Spinal cord (tissue), 10 donors: ENCODE measurements around the gene POP5. TPM values are rescaled to one million over a fixed set of nuclear protein-coding genes. Genes with fewer than 3 reads are reported as not detected.

Source experiments
- DNase-seq, 6 donors: peaks; one replicate each; pipeline versions ENCODE4 v3.0.0 to v3.0.0-alpha.2; 2013 to 2015; ENCODE audit warnings: low spot score in 6 of 6, low read depth in 4 of 6
- H3K27ac ChIP-seq: one replicate; pipeline ENCODE4 v1.5.1; 2013; ENCODE audit warnings: low read depth, low read length, control low read depth
- H3K27me3 ChIP-seq: one replicate; pipeline ENCODE4 v1.6.1; 2013; ENCODE audit warnings: low read length; ENCODE audit not compliant: control insufficient read depth, insufficient read depth
- H3K36me3 ChIP-seq: one replicate; pipeline ENCODE4 v1.6.1; 2013; ENCODE audit warnings: low read length; ENCODE audit not compliant: control insufficient read depth, insufficient read depth
- H3K4me1 ChIP-seq: one replicate; pipeline ENCODE4 v1.6.1; 2013; ENCODE audit warnings: low read length; ENCODE audit not compliant: control insufficient read depth, insufficient read depth
- H3K4me3 ChIP-seq: one replicate; pipeline ENCODE4 v1.5.1; 2013; ENCODE audit warnings: low read depth, low read length, control low read depth
- H3K9me3 ChIP-seq: one replicate; pipeline ENCODE4 v1.6.1; 2013; ENCODE audit warnings: low read length; ENCODE audit not compliant: control insufficient read depth, insufficient read depth
- WGBS: methylation state at CpG from one replicate; pipeline ENCODE4 v1.1.5; 2013; ENCODE audit warnings: missing lambda C conversion rate; ENCODE audit not compliant: insufficient coverage; 5-methylcytosine and 5-hydroxymethylcytosine counted together
- polyA plus RNA-seq, 2 donors: library from polyadenylated mRNA; unstranded; fragments of 120-200 nt; gene quantifications; one replicate each; pipeline ENCODE4 v1.2.1, GENCODE V29; 2013; ENCODE audit not compliant: insufficient read length in 2 of 2
- total RNA-seq, 2 donors: library from RNA; depleted of rRNA in 1 of 2; stranded (reverse); fragments of 120-200 nt in 1 of 2; fragments of >200 nt in 1 of 2; gene quantifications; one replicate each; pipeline versions ENCODE4 v1.2.3 to v1.2.4, GENCODE V29; 2013 to 2014
- donor health status: healthy.

POP5 gene
- total and polyA plus RNA-seq, 4 donors, result 24.1 to 61.5 (median 56.4) TPM

DNA sequence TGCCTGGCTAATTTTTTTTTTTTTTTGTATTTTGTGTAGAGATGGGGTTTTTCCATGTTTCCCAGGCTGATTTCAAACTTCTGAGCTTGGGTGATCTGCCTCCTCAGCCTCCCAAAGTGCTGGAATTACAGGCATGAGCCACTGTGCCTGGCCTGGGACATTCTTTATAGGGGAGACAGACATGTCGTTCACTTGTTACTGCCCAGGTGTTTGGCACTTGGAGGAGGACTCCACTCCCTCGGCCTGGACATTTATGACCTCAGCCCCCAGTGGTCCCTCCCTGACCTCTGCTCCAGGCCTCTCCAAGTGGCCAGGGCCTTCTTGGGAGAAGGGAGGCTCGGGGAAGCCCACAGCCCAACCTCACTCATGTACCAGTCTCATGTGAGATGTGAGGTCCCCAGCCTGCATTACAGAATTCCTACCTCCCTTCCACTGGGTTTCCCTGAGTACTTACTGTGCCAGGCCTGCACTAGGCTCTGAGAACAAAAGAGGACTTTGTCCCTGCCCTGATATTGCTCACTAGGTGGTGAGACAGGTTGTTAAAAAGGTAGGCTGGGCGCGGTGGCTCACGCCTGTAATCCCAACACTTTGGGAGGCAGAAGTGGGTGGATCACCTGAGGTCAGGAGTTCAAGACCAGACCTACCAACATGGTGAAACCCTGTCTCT, 9.7 kb upstream of the POP5 start:
- H3K36me3 ChIP-seq, result no peaks in the 10 kb centered on the region
- no peak overlapping the region for H3K4me3 ChIP-seq
- WGBS, result 35% methylated on average over 2 of the region's 6 CpGs
- no peak overlapping the region for H3K27ac ChIP-seq
- H3K4me1 ChIP-seq, result peaks cover 5% of the 10 kb centered on the region
- DNase-seq, result no peak
- H3K27me3 ChIP-seq, result no peaks in the 10 kb centered on the region
- no peaks in the 10 kb centered on the region for H3K9me3 ChIP-seq

DNA sequence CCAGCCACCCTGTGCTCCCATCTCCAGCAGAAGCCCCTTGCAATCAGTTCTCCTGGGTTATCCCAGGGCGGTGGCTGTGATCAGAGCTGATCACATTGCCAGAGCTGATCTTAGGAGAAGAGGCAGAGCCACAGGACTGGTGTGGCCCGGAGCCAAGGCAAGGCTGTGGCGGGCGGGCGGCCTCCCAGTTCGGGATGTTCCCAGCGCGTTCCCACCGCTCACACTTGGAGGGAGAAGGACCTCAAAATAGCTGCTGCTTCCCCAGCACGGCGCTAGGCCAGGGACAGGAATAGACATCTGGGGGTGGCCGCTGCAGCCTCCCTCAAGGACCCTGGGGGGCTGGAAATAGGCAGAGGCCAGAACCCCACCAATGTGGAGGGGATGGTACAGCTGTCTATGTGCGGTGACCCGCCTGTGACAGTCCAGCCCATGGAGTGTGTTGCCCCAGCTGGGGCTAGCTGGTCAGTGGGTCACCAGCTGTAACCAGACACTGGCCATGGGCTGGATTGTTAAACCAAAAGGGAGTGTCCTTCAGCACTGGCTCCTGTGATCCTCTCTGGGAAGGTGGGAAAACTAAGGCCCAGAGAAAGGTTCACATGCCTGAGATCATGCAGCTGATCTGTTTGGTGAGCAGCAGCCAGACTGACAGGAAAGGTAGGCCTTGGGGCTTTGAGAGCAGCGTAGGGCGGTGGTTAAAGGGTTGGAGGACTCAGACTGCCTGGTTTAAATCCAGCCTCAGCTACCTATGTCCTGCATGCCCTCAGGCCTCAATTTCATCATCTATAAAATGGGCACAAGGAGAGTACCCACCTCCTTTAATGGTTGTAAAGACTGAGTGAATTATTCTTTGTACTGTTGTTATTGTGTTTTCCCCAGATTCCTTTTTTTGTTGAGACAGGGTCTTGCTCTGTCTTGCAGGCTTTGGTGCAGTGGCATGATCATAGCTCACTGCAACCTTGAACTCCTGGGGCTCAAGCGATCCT, 8.0 kb upstream of the POP5 start:
- WGBS, result 62% methylated on average over 15 of the region's 17 CpGs
- no peak for DNase-seq
- no peak overlapping the region for H3K27ac ChIP-seq

GRCh38 chr12:120588371-120588770, 7.2 kb upstream of the POP5 start:
- 100% methylated on average over 1 of the region's 1 CpG for WGBS

More for the DNA sequence above, 8.0 kb upstream of the POP5 start:
- Histone ChIP-seq H3K4me1 (peaks cover 12% of the 10 kb centered on the region), H3K36me3 (no peaks in the 10 kb centered on the region), H3K4me3 (no peak overlapping the region), H3K9me3 (no peaks in the 10 kb centered on the region), H3K27me3 (no peaks in the 10 kb centered on the region)

GRCh38 chr12:120586860-120587259, 5.7 kb upstream of the POP5 start:
- no peak overlapping the region for H3K4me3 ChIP-seq
- no peaks in the 10 kb centered on the region for H3K9me3 ChIP-seq
- no peaks in the 10 kb centered on the region for H3K36me3 ChIP-seq
- DNase-seq, result no peak
- no peaks in the 10 kb centered on the region for H3K27me3 ChIP-seq
- no peak overlapping the region for H3K27ac ChIP-seq
- WGBS, result 86% methylated on average over 1 of the region's 2 CpGs
- peaks cover 20% of the 10 kb centered on the region for H3K4me1 ChIP-seq

More at GRCh38 chr12:120588371-120588770, 7.2 kb upstream of the POP5 start:
- H3K4me3 ChIP-seq, result no peak overlapping the region
- H3K4me1 ChIP-seq, result peaks cover 18% of the 10 kb centered on the region
- DNase-seq, result no peak
- H3K27me3 ChIP-seq, result no peaks in the 10 kb centered on the region
- H3K9me3 ChIP-seq, result no peaks in the 10 kb centered on the region
- no peaks in the 10 kb centered on the region for H3K36me3 ChIP-seq
- H3K27ac ChIP-seq, result no peak overlapping the region

GRCh38 chr12:120586206-120586605, 5.0 kb upstream of the POP5 start:
- H3K27ac ChIP-seq, result no peak overlapping the region
- H3K4me3 ChIP-seq, result no peak overlapping the region
- H3K36me3 ChIP-seq, result no peaks in the 10 kb centered on the region
- peak in 1 of 6 donors; percentile 72 for DNase-seq
- H3K27me3 ChIP-seq, result no peaks in the 10 kb centered on the region
- WGBS, result 33% methylated on average over 6 of the region's 7 CpGs
- H3K9me3 ChIP-seq, result no peaks in the 10 kb centered on the region
- H3K4me1 ChIP-seq, result peaks cover 20% of the 10 kb centered on the region

- H3K27me3 ChIP-seq, result no peaks in the 10 kb centered on the region
- no peaks in the 10 kb centered on the region for H3K9me3 ChIP-seq
- H3K27ac ChIP-seq, result no peak overlapping the region
- peaks cover 9% of the 10 kb centered on the region for H3K36me3 ChIP-seq
- DNase-seq, result peak in 2 of 6 donors; percentile 76 to 79
- WGBS, result 1% methylated on average over 62 of the region's 65 CpGs
- no peak overlapping the region for H3K4me3 ChIP-seq
- H3K4me1 ChIP-seq, result peaks cover 25% of the 10 kb centered on the region
Observed at GRCh38 chr12:120584343-120585149, 3.3 kb upstream of the POP5 start.

GRCh38 chr12:120583478-120584030, 2.4 kb upstream of the POP5 start:
- Histone ChIP-seq H3K4me3 (no peak overlapping the region), H3K4me1 (peaks cover 20% of the 10 kb centered on the region), H3K36me3 (peaks cover 16% of the 10 kb centered on the region), H3K27me3 (no peaks in the 10 kb centered on the region), H3K27ac (no peak overlapping the region), H3K9me3 (no peaks in the 10 kb centered on the region)
- DNase-seq, result peak in 4 of 6 donors; percentile 44 to 90 (median 76)
- WGBS, result 7% methylated on average over 19 of the region's 20 CpGs

- Histone ChIP-seq H3K9me3 (no peaks in the 10 kb centered on the region), H3K27ac (no peak overlapping the region), H3K4me1 (peaks cover 20% of the 10 kb centered on the region), H3K36me3 (peaks cover 29% of the 10 kb centered on the region), H3K27me3 (no peaks in the 10 kb centered on the region), H3K4me3 (peak overlapping the region; percentile 98)
- WGBS, result 80% methylated on average over 1 of the region's 9 CpGs
- DNase-seq, result peak in 1 of 6 donors; percentile 43
Observed at GRCh38 chr12:120581998-120582397, 796 bp upstream of the POP5 start.

- no peaks in the 10 kb centered on the region for H3K9me3 ChIP-seq
- H3K4me3 ChIP-seq, result no peak overlapping the region
- DNase-seq, result no peak
- no peaks in the 10 kb centered on the region for H3K27me3 ChIP-seq
- H3K4me1 ChIP-seq, result peaks cover 13% of the 10 kb centered on the region
- peaks cover 53% of the 10 kb centered on the region for H3K36me3 ChIP-seq
- no CpG with 5 or more reads among the region's 1 CpG for WGBS
- H3K27ac ChIP-seq, result no peak overlapping the region
Observed at GRCh38 chr12:120579179-120579578, 2.0 kb downstream of the POP5 start.
